Kidney capillary endothelial cell (primary cell): Measurements from ENCODE around the gene KIF5B.

Experiments
- DNase-seq: peaks from one replicate; pipeline ENCODE4 v3.0.0-alpha.2; 2018; ENCODE audit warnings: low spot score

Gene KIF5B

GRCh38 chr10:31961277-31962074, 94.7 kb downstream of the KIF5B start:
- no peak for DNase-seq

DNA sequence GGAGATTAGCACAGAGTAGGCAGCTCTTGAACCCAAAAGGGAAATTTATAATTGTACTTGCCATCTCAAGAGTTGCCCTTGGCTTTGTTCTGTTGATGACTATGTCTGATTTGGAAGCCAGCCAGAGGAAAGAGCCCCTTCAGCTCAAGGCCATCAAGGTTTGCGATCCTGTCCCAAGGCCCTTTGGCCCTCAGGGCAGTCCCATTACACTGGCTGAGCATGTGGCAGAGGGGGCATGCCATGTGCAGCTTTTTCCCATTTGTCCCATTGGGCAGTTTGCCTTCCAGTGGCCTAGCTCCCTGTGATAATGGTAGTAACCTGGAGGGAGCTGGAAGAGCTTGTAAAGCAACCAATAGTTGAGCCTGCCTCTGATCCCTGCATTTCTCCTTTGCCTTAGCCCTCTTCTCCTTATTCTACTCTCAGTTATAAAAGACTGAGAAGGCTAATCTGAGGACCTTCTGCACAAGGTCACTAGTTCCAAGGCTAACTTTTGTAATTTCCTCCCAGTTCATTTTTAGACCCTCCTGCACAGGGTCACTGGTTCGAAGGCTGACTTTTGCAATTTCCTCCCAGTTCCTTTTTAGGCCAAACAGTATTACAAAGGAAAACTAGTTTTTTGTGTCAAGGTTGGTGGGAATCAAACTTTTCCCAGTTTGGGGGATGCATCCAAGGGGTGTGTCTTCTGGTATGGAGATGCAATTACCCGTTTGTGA, 96.6 kb downstream of the KIF5B start:
- DNase-seq: no peak
